NCI-H1417 treated with DMSO at 0.1 percent for 48 hours (cell line): ENCODE results near the gene SRSF12.

ENCODE experiments used
- DNase-seq: peaks from one replicate; lab custom pipeline; 2025; lab: John Stamatoyannopoulos, UW

The SRSF12 gene

DNA sequence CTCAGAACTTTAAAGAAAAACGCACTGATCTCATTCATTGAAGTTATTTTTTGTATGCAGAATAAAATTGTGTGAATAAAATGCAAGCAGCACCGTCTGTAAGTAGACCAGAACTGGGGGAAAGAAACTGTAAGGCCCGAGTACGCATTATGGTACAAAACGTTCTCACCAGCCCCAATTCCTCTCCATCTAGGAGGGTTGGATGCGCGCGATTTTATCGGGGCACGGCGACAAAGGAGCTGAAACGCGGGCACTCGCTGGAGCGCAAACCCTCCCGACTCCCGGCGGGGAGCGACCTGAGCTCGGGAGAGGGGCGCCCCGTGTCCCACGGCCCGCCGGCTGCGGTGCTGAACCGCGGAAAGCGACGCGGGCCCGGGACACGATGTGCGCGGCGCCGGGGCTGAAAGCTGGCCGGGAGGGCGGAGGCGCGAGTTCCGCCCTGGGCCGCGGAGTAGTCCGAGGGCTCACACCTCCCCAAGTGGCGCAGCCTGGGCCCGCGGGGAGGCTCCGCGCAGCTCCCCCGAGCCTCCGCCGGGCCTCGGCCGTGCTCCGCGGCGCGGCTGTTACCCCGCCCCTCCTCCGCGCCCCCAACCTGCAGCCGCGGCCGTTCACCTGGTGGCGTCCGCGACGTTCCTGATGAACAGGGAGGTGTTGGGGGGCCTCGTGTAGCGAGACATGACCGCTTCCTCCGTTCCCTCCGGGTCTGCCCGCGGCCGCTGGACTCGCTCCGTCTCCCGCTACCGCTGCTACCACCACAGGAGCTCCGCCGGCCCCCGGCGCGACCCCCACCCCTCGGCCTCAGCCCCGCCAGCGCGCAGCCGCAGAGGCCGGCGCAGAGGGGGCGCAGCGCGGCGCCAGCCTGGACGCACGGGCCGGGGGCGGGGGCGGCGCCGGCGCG is at the start of gene SRSF12:
Gene SRSF12 (minus strand): TSS at position 861 of the 898 bp plus-strand sequence. CDS start 184 bp downstream, at position 677.
- DNase-seq, result no peak

DNA sequence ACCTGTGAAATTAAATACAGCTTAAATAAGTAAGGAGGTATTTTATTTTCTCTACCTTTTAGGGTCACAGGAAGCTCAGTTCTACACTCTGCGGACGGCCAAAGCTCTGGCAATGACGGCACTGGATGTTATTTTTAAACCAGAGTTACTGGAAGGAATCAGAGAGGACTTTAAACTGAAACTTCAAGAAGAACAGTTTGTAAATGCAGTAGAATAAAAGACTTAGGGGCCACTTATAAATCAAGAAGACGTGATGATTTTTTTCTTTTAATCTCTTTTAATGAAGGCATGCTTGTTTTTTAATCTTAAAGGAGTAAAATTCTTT is 44.1 kb upstream of the SRSF12 start:
- no peak for DNase-seq

DNA sequence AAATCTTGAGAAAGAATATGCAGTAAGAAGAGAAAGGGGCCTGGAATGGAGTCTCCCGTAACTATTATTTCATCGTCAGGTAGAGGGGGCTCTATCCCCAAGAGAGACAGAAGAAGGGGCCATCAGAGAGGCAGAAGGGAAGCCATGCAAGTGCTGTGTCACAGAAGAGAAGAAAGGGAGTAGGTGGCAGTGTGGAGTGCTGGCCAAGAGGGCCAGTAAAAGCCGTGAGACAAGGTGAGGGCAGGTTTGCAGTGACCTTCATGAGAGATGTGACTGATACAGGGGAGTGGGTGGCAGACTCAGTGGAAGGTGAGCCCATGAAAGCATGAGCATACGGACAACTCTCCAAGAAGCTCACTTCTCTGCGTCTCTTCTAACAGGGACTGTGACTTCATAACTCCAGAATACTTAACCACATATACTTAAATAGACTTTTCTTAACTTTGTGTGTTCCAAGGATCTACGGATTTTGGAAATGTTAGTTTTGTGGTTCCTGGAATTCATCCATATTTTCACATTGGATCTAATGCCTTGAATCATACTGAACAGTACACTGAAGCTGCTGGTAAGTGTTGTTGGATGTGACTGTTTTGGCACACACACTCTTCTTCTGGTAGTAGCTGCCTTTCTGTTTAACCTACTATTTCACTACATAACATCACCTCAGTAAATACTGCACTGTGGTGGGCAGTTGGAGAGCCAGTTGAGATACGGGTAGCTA is 43.6 kb upstream of the SRSF12 start:
- no peak for DNase-seq

- no peak for DNase-seq
Measured at GRCh38 chr6:89160331-89161092, 42.6 kb upstream of the SRSF12 start.

- DNase-seq, result no peak
Measured at GRCh38 chr6:89154131-89154530, 36.3 kb upstream of the SRSF12 start.

- no peak for DNase-seq
Measured at GRCh38 chr6:89148016-89148750, 30.3 kb upstream of the SRSF12 start.

DNA sequence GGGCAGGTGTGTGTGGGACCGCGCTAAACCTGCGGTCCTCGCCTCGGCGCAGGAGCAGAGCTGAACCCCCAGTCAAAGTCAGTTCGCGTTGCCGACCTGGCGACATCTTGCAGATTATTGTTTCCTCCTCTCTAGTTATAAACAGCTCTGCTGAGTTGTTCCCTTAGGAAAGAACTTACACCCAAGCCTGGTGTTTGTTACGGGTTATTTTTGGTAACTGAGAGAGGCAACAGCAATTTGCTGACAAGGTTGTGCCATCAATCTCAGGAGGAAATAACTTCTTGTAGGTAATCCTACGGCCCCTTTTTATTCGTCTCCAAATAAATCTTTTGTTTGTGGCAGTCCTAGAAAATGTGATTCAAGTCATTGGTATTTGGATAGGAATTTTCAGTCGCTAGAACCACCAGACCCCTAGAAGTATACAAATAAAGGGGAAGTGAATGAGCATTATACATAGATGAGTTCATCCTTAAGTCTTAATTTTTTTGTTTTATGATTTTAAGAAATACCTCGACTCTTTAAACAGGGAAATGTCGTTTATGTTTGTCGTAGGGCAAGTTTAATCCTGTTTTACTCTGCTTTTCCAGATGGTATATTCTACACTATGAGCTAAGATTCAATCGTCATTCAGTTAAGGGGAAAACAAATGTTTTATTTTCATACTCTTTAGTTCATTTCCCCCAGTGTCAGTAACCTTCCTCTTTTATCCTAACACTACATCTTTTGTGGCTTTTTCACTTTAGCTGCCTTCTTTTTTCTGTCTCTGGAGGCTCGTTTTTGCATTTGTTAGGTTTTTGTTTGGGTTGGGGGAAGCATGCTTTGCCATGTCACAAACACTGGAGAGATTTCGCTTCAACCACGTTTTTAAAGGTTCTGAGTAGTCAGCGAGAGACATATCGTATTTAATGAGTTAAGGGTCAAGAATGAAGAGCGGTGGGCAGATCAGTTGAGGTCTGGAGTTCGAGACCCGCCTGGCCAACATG is 29.1 kb upstream of the SRSF12 start:
- no peak for DNase-seq

DNA sequence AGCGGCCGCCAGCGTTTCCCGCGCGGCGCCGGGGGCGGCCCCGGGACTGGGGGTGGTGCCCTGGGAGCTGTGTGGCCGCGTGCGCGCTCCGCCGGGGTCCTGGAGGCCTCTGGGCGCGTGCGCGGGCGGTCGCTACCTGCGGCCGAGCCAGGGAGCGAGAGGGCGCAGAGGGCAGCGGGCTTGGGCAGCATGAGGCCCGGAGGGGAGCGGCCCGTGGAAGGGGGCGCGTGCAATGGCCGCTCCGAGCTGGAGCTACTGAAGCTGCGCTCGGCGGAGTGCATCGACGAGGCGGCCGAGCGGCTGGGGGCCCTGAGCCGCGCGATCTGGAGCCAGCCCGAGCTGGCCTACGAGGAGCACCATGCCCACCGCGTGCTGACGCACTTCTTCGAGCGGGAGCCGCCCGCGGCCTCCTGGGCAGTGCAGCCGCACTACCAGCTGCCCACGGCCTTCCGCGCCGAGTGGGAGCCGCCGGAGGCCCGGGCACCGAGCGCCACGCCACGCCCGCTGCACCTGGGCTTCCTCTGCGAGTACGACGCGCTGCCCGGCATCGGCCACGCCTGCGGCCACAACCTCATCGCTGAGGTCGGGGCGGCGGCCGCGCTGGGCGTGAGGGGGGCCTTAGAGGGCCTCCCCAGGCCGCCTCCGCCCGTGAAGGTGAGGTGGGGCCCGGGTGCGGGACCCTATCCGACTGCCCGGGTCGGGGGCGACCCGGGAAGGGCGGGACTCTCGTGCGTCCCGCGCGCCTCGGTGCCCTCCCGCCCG is 28.3 kb upstream of the SRSF12 start, which contains the start of gene PM20D2:
Gene PM20D2 (plus strand): TSS at position 100 of the 762 bp plus-strand sequence. CDS start 90 bp downstream, at position 190.
- peak; percentile 41 for DNase-seq

GRCh38 chr6:89145091-89145955 is 27.5 kb upstream of the SRSF12 start:
- no peak for DNase-seq

DNA sequence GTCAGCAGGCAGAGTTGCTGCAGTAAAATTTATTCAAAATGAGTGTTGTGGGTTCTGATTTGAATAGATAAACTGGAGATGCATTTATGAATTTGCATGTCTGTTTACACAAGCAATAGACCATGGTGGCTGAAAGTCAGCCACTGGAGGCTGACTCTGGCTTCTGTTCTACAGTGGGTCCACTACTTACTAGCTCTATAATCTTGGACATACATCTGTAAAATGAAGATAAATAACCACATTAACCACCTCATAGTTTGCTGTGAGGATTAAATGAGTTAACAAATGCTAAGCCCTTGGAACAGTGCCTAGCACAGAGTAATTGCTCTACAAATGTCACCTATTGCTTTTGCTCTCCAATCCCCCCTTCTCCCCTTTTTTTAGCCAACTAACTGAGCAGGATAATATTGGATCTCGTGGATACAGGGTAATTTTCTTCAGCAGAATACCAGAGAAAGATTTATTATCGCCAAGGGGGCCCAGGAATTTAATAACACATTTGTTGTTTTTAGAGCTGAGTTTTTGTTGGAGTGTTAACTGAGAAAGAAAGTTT is 26.6 kb upstream of the SRSF12 start:
- DNase-seq, result no peak

DNA sequence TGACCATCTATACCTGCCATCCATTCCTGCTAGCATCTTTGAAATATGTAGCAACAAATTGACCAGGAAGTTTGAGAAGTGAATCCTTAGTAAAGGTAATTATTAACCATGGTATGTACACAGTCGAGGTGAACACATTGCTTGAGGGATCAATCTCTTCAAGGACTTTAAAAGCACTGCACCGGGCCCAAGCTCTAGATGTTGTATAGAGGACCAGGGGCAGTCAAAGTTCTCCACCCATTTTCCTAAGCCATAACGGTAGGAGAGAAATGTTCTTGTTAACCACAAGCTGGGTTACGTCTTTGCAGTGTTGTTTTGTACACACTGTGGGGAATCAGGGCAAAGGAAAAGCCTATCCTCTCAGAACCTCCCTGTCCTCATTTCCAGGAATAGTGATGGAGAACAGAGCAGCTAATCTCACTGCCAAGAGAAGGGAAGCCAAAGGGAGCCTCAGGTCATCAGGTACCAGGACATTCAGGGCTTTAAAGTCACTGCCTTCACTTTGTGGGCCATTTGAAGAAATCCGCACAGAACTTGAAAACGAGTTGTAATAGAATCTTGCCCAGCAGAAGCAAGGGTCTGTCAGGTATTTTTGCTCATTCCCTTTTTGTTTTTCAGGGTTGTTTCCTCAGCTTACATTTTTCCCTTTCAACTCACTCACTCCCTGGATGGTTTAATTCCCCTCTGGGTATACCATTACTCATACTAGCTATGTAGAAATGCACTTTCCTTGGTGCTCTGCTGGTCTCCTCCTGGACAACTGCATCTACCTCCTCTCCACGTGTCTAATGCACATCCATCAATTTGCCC is 22.7 kb upstream of the SRSF12 start:
- DNase-seq, result no peak

- DNase-seq, result no peak
Measured at GRCh38 chr6:89139509-89140346, 21.9 kb upstream of the SRSF12 start.

- no peak for DNase-seq
Measured at GRCh38 chr6:89138173-89138572, 20.3 kb upstream of the SRSF12 start.

DNA sequence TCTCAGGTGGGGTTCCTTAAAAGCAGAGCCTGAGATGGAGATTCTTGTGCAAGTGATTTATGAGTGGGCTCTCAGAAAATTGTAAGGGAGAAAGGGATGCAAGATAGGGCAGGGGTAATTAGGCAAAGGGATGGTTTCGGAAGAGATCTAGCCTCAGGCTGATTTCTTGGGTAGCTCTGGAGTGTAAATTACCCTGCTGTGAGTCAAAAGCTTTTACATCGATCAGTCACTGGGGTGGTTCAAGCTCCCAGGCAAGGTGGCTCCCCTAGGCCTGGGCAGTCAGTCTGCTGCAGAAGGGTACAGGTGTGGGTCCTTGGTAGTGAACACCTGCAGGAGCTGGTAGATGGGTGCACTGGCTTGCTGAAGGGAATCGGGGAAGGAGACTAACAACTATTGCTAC is 16.9 kb upstream of the SRSF12 start:
- DNase-seq, result no peak

GRCh38 chr6:89133981-89134380 is 16.1 kb upstream of the SRSF12 start:
- no peak for DNase-seq

GRCh38 chr6:89132057-89132456 is 14.2 kb upstream of the SRSF12 start:
- DNase-seq, result no peak

GRCh38 chr6:89131599-89131998 is 13.7 kb upstream of the SRSF12 start:
- no peak for DNase-seq
